A673 (cell line): Measurements from ENCODE around the gene HERC3. TPM values are rescaled to one million over a fixed set of nuclear protein-coding genes. Genes with fewer than 3 reads are reported as not detected.

Source experiments
- BruUV-seq: library from RNA; stranded (reverse); fragments of 400-500 nt; replicated peaks from 2 replicates; lab custom pipeline; 2021; lab: Mats Ljungman, UMichigan
- CTCF ChIA-PET: fragments of 300-600 bp; sonication (Branson Sonifier 250); formaldehyde crosslinking; loops from one replicate; lab custom pipeline; 2022; ENCODE audit warnings: antibody characterized with exemption; lab: Charles Lee
- POLR2A ChIA-PET: fragments of 300-600 bp; sonication (Branson Sonifier 250); formaldehyde crosslinking; loops from one replicate; lab custom pipeline; 2022; ENCODE audit warnings: antibody characterized with exemption; ENCODE audit not compliant: low non-redundant PET; lab: Charles Lee
- DNase-seq: peaks from one replicate; pipeline ENCODE4 v3.0.0-alpha.2; 2015; ENCODE audit warnings: low spot score
- H3K27ac ChIP-seq: fragments of 200-600 bp; sonication (generic); 2 replicates; pipeline ENCODE4 v1.5.1; 2016; ENCODE audit warnings: mixed run types, low read depth, mild to moderate bottlenecking, mixed read lengths, antibody characterized with exemption, low read length; ENCODE audit not compliant: poor library complexity, severe bottlenecking
- H3K27me3 ChIP-seq: fragments of 200-600 bp; sonication (generic); replicated peaks from 2 replicates; pipeline ENCODE4 v1.6.1; 2017; ENCODE audit warnings: mixed run types, low read depth, mild to moderate bottlenecking, mixed read lengths, antibody characterized with exemption, low read length; ENCODE audit not compliant: insufficient read depth, poor library complexity
- H3K36me3 ChIP-seq: fragments of 200-600 bp; sonication (generic); 2 replicates; pipeline ENCODE4 v1.6.1; 2016; ENCODE audit warnings: mixed run types, mild to moderate bottlenecking, mixed read lengths, antibody characterized with exemption, low read length; ENCODE audit not compliant: insufficient read depth, poor library complexity, severe bottlenecking
- H3K4me1 ChIP-seq: fragments of 200-600 bp; sonication (generic); 2 replicates; pipeline ENCODE4 v1.6.1; 2017; ENCODE audit warnings: mixed run types, mild to moderate bottlenecking, mixed read lengths, antibody characterized with exemption, low read length; ENCODE audit not compliant: insufficient read depth, poor library complexity, severe bottlenecking
- H3K4me3 ChIP-seq: fragments of 200-600 bp; sonication (generic); 2 replicates; pipeline ENCODE4 v1.5.1; 2016; ENCODE audit warnings: low read depth, mixed run types, mild to moderate bottlenecking, mixed read lengths, low read length; ENCODE audit not compliant: poor library complexity, severe bottlenecking
- H3K9me3 ChIP-seq: fragments of 200-600 bp; sonication (generic); 2 replicates; pipeline ENCODE4 v1.6.1; 2016; ENCODE audit warnings: mixed run types, low read depth, mild to moderate bottlenecking, mixed read lengths, antibody characterized with exemption, low read length; ENCODE audit not compliant: poor library complexity, severe bottlenecking
- CTCF ChIP-seq: fragments of 300-800, 200-600 bp; sonication (generic); conservative IDR thresholded peaks from 2 replicates; pipeline ENCODE4 v1.5.1; 2017; ENCODE audit warnings: low read depth, mild to moderate bottlenecking, antibody characterized with exemption, low read length, moderate library complexity, mixed read lengths
- EZH2 ChIP-seq: fragments of 200-600 bp; sonication (generic); IDR thresholded peaks from 2 replicates; pipeline ENCODE4 v1.6.1; 2017; ENCODE audit warnings: borderline replicate concordance, low read depth, mild to moderate bottlenecking, mixed read lengths, antibody characterized with exemption, low read length; ENCODE audit not compliant: poor library complexity, severe bottlenecking
- intact Hi-C: fragments of 100-400 bp; cut with micrococcal nuclease; formaldehyde crosslinking; loops from one replicate; pipeline ENCODE4 v1.10.0; 2022; ENCODE audit not compliant: unreplicated experiment
- total RNA-seq: library from RNA; stranded (reverse); gene quantifications from 2 replicates; pipeline ENCODE4 v1.2.3, GENCODE V29; 2021

Gene HERC3
- total RNA-seq, 1 experiment from 2014 or later: 0.71 TPM

- H3K9me3 ChIP-seq: no peaks in the 10 kb centered on the region
- POLR2A ChIA-PET: no interaction called here
- no TSS peak for BruUV-seq
- DNase-seq: no peak
- no peaks in the 10 kb centered on the region for H3K4me1 ChIP-seq
- H3K4me3 ChIP-seq: no peak overlapping the region
- CTCF ChIA-PET: no interaction called here
- no peaks in the 10 kb centered on the region for H3K27me3 ChIP-seq
- TF ChIP-seq CTCF: no peak
- no peak overlapping the region for H3K27ac ChIP-seq
- peaks cover 7% of the 10 kb centered on the region for H3K36me3 ChIP-seq
- intact Hi-C loops: no loop called here
Observed at GRCh38 chr4:88745581-88746163, 153.4 kb downstream of the HERC3 start.

- no peak overlapping the region for H3K4me3 ChIP-seq
- H3K36me3 ChIP-seq: peaks cover 7% of the 10 kb centered on the region
- no TSS peak for BruUV-seq
- ChIA-PET CTCF (no interaction called here), POLR2A (no interaction called here)
- DNase-seq: no peak
- no peaks in the 10 kb centered on the region for H3K4me1 ChIP-seq
- no peaks in the 10 kb centered on the region for H3K9me3 ChIP-seq
- no peak overlapping the region for H3K27ac ChIP-seq
- no peaks in the 10 kb centered on the region for H3K27me3 ChIP-seq
- TF ChIP-seq CTCF (no peak), EZH2 (no peak)
- intact Hi-C loops: no loop called here
Observed at GRCh38 chr4:88746206-88746605, 153.9 kb downstream of the HERC3 start.

- BruUV-seq: no TSS peak
- peaks cover 7% of the 10 kb centered on the region for H3K36me3 ChIP-seq
- H3K27ac ChIP-seq: no peak overlapping the region
- ChIA-PET CTCF (no interaction called here), POLR2A (no interaction called here)
- DNase-seq: no peak
- H3K9me3 ChIP-seq: no peaks in the 10 kb centered on the region
- intact Hi-C loops: no loop called here
- H3K4me1 ChIP-seq: no peaks in the 10 kb centered on the region
- no peak for TF ChIP-seq CTCF
- no peak for TF ChIP-seq EZH2
- no peak overlapping the region for H3K4me3 ChIP-seq
- H3K27me3 ChIP-seq: no peaks in the 10 kb centered on the region
Observed at GRCh38 chr4:88747351-88747750, 155.1 kb downstream of the HERC3 start.
